ENCODE measurements around the gene PCGF2.
A peak's percentile ranks its signal among the peaks of the same experiment; 100 is the strongest.

The PCGF2 gene

GRCh38 chr17:38768417-38768816 is 20.3 kb upstream of the PCGF2 start:
- no peak for DNase-seq (ENCODE audit: low read depth)
- no peak overlapping the region for H3K4me3 ChIP-seq (ENCODE audit: low read length)
- TF ChIP-seq CTCF (conservative IDR thresholded peaks at IDR 0.05; ENCODE audit: low read length) = no peak

GRCh38 chr17:38766341-38766740 is 18.2 kb upstream of the PCGF2 start:
- no peak for TF ChIP-seq CTCF (conservative IDR thresholded peaks at IDR 0.05; ENCODE audit: low read length)
- no peak for DNase-seq (ENCODE audit: low read depth)
- H3K4me3 ChIP-seq (ENCODE audit: low read length) = no peak overlapping the region

- TF ChIP-seq CTCF (conservative IDR thresholded peaks at IDR 0.05; ENCODE audit: low read length) = no peak
- no peak for DNase-seq (ENCODE audit: low read depth)
- no peak overlapping the region for H3K4me3 ChIP-seq (ENCODE audit: low read length)
Measured at GRCh38 chr17:38762231-38762630, 14.1 kb upstream of the PCGF2 start.

- TF ChIP-seq CTCF (conservative IDR thresholded peaks at IDR 0.05; ENCODE audit: low read length) = peak; percentile 32
- peak; percentile 22 for DNase-seq (ENCODE audit: low read depth)
- no peak overlapping the region for H3K4me3 ChIP-seq (ENCODE audit: low read length)
Measured at GRCh38 chr17:38761612-38762011, 13.5 kb upstream of the PCGF2 start.

GRCh38 chr17:38753071-38753506 is 5.0 kb upstream of the PCGF2 start:
- no peak for DNase-seq (ENCODE audit: low read depth)
- no peak for TF ChIP-seq CTCF (conservative IDR thresholded peaks at IDR 0.05; ENCODE audit: low read length)
- peak overlapping the region; percentile 99 for H3K4me3 ChIP-seq (ENCODE audit: low read length)

GRCh38 chr17:38752308-38753070 is 4.4 kb upstream of the PCGF2 start, which contains the start of gene PSMB3:
Gene PSMB3, plus strand, starts transcription at chr17:38752741. Its CDS starts 86 bp downstream, at chr17:38752827.
- TF ChIP-seq CTCF (conservative IDR thresholded peaks at IDR 0.05; ENCODE audit: low read length) = no peak

GRCh38 chr17:38751808-38752307 is 3.7 kb upstream of the PCGF2 start:
- peak overlapping the region; percentile 99 for H3K4me3 ChIP-seq (ENCODE audit: low read length)
- TF ChIP-seq CTCF (conservative IDR thresholded peaks at IDR 0.05; ENCODE audit: low read length) = no peak
- peak; percentile 85 for DNase-seq (ENCODE audit: low read depth)

More at GRCh38 chr17:38752308-38753070, 4.4 kb upstream of the PCGF2 start, which contains the start of gene PSMB3:
- peak; percentile 100 for DNase-seq (ENCODE audit: low read depth)
- peak within 1 kb of the TSS; percentile 99 for H3K4me3 ChIP-seq (ENCODE audit: low read length)
